Memory B cell (primary cell): ENCODE results near the gene PTCD2.
A peak's percentile ranks its signal among the peaks of the same experiment; 100 is the strongest.

Source experiments
- ATAC-seq: fragments of 150-1000 bp; cut with Tn5 transposase; 2 replicates; pipeline ENCODE4 v1.10.0; 2021; ENCODE audit warnings: low read depth, mild to moderate bottlenecking, moderate library complexity
- DNase-seq, 2 donors: peaks; one replicate each; pipeline ENCODE4 v3.0.0; 2022; ENCODE audit warnings: low spot score in 2 of 2
- H3K27ac Mint-ChIP-seq: one replicate; pipeline ENCODE4 v1.8.0; 2022; ENCODE audit warnings: mild to moderate bottlenecking, moderate library complexity, mixed read lengths
- H3K27me3 Mint-ChIP-seq: one replicate; pipeline ENCODE4 v1.8.0; 2022; ENCODE audit warnings: mixed read lengths
- H3K36me3 Mint-ChIP-seq: one replicate; pipeline ENCODE4 v1.8.0; 2022; ENCODE audit warnings: mild to moderate bottlenecking, mixed read lengths
- H3K4me1 Mint-ChIP-seq: one replicate; pipeline ENCODE4 v1.8.0; 2022; ENCODE audit warnings: mixed read lengths
- H3K4me3 Mint-ChIP-seq: one replicate; pipeline ENCODE4 v1.8.0; 2022; ENCODE audit warnings: mild to moderate bottlenecking, moderate library complexity, mixed read lengths
- H3K9me3 Mint-ChIP-seq: one replicate; pipeline ENCODE4 v1.8.0; 2022; ENCODE audit warnings: mixed read lengths

PTCD2 gene

DNA sequence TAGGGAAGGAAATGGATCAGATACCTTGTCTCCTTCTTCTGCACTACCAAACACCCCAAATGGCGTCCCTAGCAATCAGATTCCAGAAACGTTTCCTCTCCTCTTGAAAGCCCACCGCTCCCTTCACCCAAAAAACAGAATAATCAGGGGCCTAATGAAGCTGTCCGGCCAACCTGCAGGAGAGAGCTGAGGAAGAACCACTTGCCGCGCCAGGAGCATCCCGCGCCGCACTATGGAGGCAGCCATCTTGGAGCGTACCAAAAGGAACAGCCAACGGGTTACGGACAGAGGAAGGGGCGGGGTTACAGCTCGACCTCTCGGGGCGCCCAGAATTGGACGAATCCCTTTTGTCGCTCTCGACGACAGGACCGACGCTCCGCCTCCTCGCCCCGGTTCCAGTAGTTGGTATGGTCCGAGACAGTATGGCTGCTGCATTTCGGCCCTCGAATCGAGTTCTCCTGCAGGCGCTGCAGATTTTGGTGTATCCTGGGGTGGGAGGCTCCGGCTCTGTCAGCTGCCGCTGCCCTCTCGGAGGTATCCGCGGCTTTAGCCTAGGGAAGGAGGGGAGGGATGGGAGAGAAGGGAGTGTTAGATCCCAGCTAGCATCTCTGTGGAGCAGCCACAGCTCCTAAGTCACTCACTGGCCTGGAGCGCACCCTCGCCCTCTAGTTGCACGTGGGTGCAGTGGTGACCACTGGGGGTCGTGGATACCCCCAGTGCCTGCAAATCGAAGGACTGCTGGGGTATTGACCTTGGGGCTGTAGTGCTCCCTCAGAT, at the start of gene PTCD2, which contains the start of gene MRPS27:
Gene PTCD2, plus strand, starts transcription at position 398 of the 777 bp plus-strand sequence. Its CDS starts 10 bp downstream, at position 408.
Gene MRPS27, minus strand, starts transcription at position 265 of the 777 bp plus-strand sequence. Its CDS starts 19 bp downstream, at position 246.
- DNase-seq = peak; percentile 82 to 92
- H3K27me3 Mint-ChIP-seq = no peaks in the 10 kb centered on the region
- peaks cover 9% of the 10 kb centered on the region for H3K36me3 Mint-ChIP-seq
- H3K4me3 Mint-ChIP-seq = peak within 1 kb of the TSS; percentile 98
- no peaks in the 10 kb centered on the region for H3K9me3 Mint-ChIP-seq
- H3K4me1 Mint-ChIP-seq = peaks cover 15% of the 10 kb centered on the region
- H3K27ac Mint-ChIP-seq = peak within 1 kb of the TSS; percentile 95
- ATAC-seq = peak; percentile 99

- H3K4me1 Mint-ChIP-seq = peaks cover 5% of the 10 kb centered on the region
- no peak for ATAC-seq
Measured at GRCh38 chr5:72271702-72272101, 48.5 kb upstream of the PTCD2 start.

GRCh38 chr5:72272398-72272797, 47.8 kb upstream of the PTCD2 start:
- H3K27me3 Mint-ChIP-seq = no peaks in the 10 kb centered on the region
- H3K36me3 Mint-ChIP-seq = peaks cover 16% of the 10 kb centered on the region
- peaks cover 2% of the 10 kb centered on the region for H3K9me3 Mint-ChIP-seq
- ATAC-seq (no peak), DNase-seq (no peak)
- peaks cover 8% of the 10 kb centered on the region for H3K4me1 Mint-ChIP-seq
- no peak overlapping the region for H3K4me3 Mint-ChIP-seq
- no peak overlapping the region for H3K27ac Mint-ChIP-seq

More at GRCh38 chr5:72271702-72272101, 48.5 kb upstream of the PTCD2 start:
- H3K27ac Mint-ChIP-seq = no peak overlapping the region
- peaks cover 13% of the 10 kb centered on the region for H3K36me3 Mint-ChIP-seq
- no peak overlapping the region for H3K4me3 Mint-ChIP-seq
- no peaks in the 10 kb centered on the region for H3K27me3 Mint-ChIP-seq
- peaks cover 2% of the 10 kb centered on the region for H3K9me3 Mint-ChIP-seq
- DNase-seq = no peak

GRCh38 chr5:72273547-72273946, 46.6 kb upstream of the PTCD2 start:
- H3K4me1 Mint-ChIP-seq = peaks cover 8% of the 10 kb centered on the region
- ATAC-seq (no peak), DNase-seq (no peak)
- no peak overlapping the region for H3K27ac Mint-ChIP-seq
- peaks cover 2% of the 10 kb centered on the region for H3K9me3 Mint-ChIP-seq
- no peaks in the 10 kb centered on the region for H3K27me3 Mint-ChIP-seq
- H3K4me3 Mint-ChIP-seq = no peak overlapping the region
- peaks cover 25% of the 10 kb centered on the region for H3K36me3 Mint-ChIP-seq

DNA sequence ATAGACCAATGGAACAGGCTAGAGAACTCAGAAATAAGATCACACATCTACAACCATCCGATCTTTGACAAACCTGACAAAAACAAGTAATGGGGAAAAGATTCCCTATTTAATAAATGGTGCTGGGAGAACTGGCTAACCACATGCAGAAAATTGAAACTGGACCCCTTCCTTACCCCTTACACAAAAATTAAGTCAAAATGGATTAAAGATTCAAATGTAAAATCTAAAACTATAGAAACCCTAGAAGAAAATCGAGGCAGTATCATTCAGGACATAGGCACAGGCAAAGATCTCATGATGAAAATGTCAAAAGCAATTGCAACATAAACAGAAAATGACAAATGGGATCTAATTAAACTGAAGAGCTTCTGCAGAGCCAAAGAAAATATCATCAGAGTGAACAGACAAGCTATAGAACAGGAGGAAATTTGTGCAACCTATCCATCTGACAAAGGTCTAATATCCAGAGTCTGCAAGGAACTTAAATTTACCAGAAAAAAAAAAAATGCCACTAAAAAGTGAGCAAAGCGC, 43.9 kb upstream of the PTCD2 start:
- Mint-ChIP-seq H3K4me3 (no peak overlapping the region), H3K9me3 (peaks cover 2% of the 10 kb centered on the region), H3K4me1 (peaks cover 12% of the 10 kb centered on the region), H3K36me3 (peaks cover 30% of the 10 kb centered on the region), H3K27me3 (no peaks in the 10 kb centered on the region), H3K27ac (no peak overlapping the region)
- DNase-seq (no peak), ATAC-seq (no peak)

DNA sequence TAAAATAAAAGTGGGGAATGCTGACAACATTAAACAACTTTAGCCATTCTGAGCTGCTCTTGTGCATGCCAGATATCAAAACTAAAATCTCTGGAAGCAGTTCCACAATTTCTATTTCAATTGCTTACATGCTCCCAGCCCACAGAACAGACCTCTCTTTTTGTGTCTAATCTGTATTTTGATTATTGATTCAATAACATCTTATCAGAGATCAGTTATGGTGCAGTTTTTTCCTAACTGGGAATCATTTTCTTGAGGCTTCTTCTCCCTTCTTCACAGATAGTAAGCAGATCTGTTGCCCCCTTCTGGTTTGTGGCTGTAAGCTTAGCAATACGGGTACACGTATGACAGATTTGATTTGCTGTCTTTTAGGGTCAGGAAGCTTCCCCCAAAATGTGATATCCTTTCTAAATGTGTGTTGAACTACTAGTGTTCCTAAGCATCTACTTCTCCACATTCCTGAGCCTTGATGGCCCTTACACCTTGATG, 39.5 kb upstream of the PTCD2 start:
- H3K27me3 Mint-ChIP-seq = no peaks in the 10 kb centered on the region
- peak; percentile 48 for ATAC-seq
- peaks cover 2% of the 10 kb centered on the region for H3K9me3 Mint-ChIP-seq
- peaks cover 17% of the 10 kb centered on the region for H3K4me1 Mint-ChIP-seq
- H3K27ac Mint-ChIP-seq = peak overlapping the region; percentile 45
- no peak overlapping the region for H3K4me3 Mint-ChIP-seq
- peaks cover 34% of the 10 kb centered on the region for H3K36me3 Mint-ChIP-seq
- DNase-seq = no peak

GRCh38 chr5:72281430-72281763, 38.8 kb upstream of the PTCD2 start:
- Mint-ChIP-seq H3K27ac (no peak overlapping the region), H3K9me3 (peaks cover under 1% of the 10 kb centered on the region), H3K4me3 (no peak overlapping the region), H3K27me3 (no peaks in the 10 kb centered on the region), H3K4me1 (peaks cover 17% of the 10 kb centered on the region), H3K36me3 (peaks cover 27% of the 10 kb centered on the region)
- no peak for ATAC-seq
- no peak for DNase-seq

GRCh38 chr5:72281764-72282499, 38.2 kb upstream of the PTCD2 start:
- H3K27ac Mint-ChIP-seq = no peak overlapping the region
- ATAC-seq = no peak
- no peak overlapping the region for H3K4me3 Mint-ChIP-seq

DNA sequence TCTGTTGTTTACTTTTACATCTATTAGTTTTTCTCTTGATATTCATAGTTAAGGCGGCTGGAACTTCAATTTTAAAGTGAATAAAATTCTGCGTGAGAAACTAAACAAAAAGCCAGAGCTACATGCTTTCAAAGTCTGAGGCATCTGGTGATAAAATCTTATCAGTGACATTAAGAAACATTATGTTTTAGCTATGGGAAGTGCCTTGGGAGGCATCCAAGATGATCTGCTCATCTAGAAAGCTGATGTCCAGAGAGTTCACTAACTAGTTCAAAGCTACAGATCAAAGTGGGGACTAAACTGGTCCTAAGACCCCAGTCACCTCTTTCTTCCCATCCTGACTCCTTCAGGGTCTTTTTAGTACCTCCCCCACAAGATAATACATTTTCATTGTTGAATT, 37.3 kb upstream of the PTCD2 start:
- no peak overlapping the region for H3K4me3 Mint-ChIP-seq
- H3K9me3 Mint-ChIP-seq = no peaks in the 10 kb centered on the region
- ATAC-seq (no peak), DNase-seq (no peak)
- peaks cover 20% of the 10 kb centered on the region for H3K36me3 Mint-ChIP-seq
- peaks cover 15% of the 10 kb centered on the region for H3K4me1 Mint-ChIP-seq
- no peaks in the 10 kb centered on the region for H3K27me3 Mint-ChIP-seq
- no peak overlapping the region for H3K27ac Mint-ChIP-seq

More at GRCh38 chr5:72281764-72282499, 38.2 kb upstream of the PTCD2 start:
- no peak for DNase-seq
- no peaks in the 10 kb centered on the region for H3K9me3 Mint-ChIP-seq
- no peaks in the 10 kb centered on the region for H3K27me3 Mint-ChIP-seq
- peaks cover 22% of the 10 kb centered on the region for H3K36me3 Mint-ChIP-seq
- H3K4me1 Mint-ChIP-seq = peaks cover 15% of the 10 kb centered on the region

DNA sequence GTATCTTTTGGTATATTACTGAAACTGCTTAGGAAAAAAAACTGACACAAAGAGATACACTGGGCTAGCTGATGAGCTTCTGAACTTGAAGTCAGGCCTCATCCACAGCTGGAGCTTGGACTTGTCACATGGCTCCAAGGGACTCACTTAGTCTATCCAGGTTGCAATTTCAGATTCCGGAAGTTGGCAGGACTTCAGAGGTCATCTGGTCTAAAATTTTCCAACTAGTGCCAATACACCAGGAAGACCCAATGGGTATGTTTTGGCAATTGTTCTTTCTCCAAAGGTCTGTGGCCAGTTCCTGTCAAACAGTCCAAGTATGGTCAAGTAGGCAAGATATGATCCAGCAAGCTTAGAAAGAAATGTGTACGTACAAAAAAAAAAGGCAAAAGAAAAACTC, 36.8 kb upstream of the PTCD2 start:
- DNase-seq = no peak

GRCh38 chr5:72284559-72285423, 35.4 kb upstream of the PTCD2 start:
- no peak for ATAC-seq
- Mint-ChIP-seq H3K4me1 (peaks cover 16% of the 10 kb centered on the region), H3K4me3 (no peak overlapping the region), H3K27ac (no peak overlapping the region), H3K9me3 (no peaks in the 10 kb centered on the region), H3K27me3 (no peaks in the 10 kb centered on the region), H3K36me3 (peaks cover 23% of the 10 kb centered on the region)
- DNase-seq = no peak

More for the DNA sequence above, 36.8 kb upstream of the PTCD2 start:
- no peak overlapping the region for H3K27ac Mint-ChIP-seq
- no peak for ATAC-seq
- peaks cover 21% of the 10 kb centered on the region for H3K36me3 Mint-ChIP-seq
- no peak overlapping the region for H3K4me3 Mint-ChIP-seq
- H3K9me3 Mint-ChIP-seq = no peaks in the 10 kb centered on the region
- peaks cover 16% of the 10 kb centered on the region for H3K4me1 Mint-ChIP-seq
- H3K27me3 Mint-ChIP-seq = no peaks in the 10 kb centered on the region

GRCh38 chr5:72285424-72285821, 34.8 kb upstream of the PTCD2 start:
- no peak overlapping the region for H3K4me3 Mint-ChIP-seq
- H3K36me3 Mint-ChIP-seq = peaks cover 20% of the 10 kb centered on the region
- no peak overlapping the region for H3K27ac Mint-ChIP-seq
- peaks cover 16% of the 10 kb centered on the region for H3K4me1 Mint-ChIP-seq
- DNase-seq (no peak), ATAC-seq (no peak)
- no peaks in the 10 kb centered on the region for H3K9me3 Mint-ChIP-seq
- H3K27me3 Mint-ChIP-seq = no peaks in the 10 kb centered on the region

DNA sequence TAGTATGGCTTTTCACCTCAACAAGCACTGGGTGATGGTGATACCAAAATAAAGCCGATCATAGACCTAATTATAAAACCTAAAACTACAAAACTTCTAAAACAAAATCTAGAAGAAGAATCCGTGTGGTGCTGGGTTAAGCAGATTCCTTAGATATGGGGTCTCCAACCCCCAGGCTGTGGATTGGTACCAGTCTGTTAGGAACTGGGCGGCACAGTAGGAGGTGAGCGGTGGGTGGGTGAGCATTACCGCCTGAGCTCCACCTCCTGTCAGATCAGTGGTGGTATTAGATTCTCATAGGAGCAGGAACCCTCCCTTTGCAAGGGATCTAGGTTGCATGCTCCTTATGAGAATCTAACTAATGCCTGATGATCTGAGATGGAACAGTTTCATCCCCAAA, 33.4 kb upstream of the PTCD2 start:
- Mint-ChIP-seq H3K27me3 (no peaks in the 10 kb centered on the region), H3K27ac (no peak overlapping the region), H3K4me3 (no peak overlapping the region), H3K9me3 (no peaks in the 10 kb centered on the region), H3K4me1 (peaks cover 10% of the 10 kb centered on the region), H3K36me3 (peaks cover 16% of the 10 kb centered on the region)
- DNase-seq = no peak
- ATAC-seq = no peak
